Measurements from ENCODE around the gene NUTF2.
A peak's percentile ranks its signal among the peaks of the same experiment; 100 is the strongest.
"Not testable (repeated sequence)": the region's sequence is repeated elsewhere in the genome, so short reads cannot be mapped to it uniquely, and the experiment has no call there.

NUTF2 gene

GRCh38 chr16:67858500-67858899 lies 11.8 kb downstream of the NUTF2 start:
- Histone ChIP-seq H3K4me3 (ENCODE audit: low read length) (no peak overlapping the region), H3K36me3 (ENCODE audit: control insufficient read depth, insufficient read depth, low read length) (no peaks in the 10 kb centered on the region), H3K9ac (ENCODE audit: low read length) (peak overlapping the region; percentile 63), H3K27me3 (ENCODE audit: control insufficient read depth, insufficient read depth, low read length) (no peaks in the 10 kb centered on the region), H3K4me1 (ENCODE audit: control insufficient read depth, insufficient read depth, low read length) (peaks cover 58% of the 10 kb centered on the region), H3K9me3 (ENCODE audit: control insufficient read depth, low read length) (no peaks in the 10 kb centered on the region)

- Histone ChIP-seq H3K4me1 (ENCODE audit: control insufficient read depth, insufficient read depth, low read length) (peaks cover 65% of the 10 kb centered on the region), H3K9ac (ENCODE audit: low read length) (no peak overlapping the region), H3K36me3 (ENCODE audit: control insufficient read depth, insufficient read depth, low read length) (no peaks in the 10 kb centered on the region)
Observed at GRCh38 chr16:67860589-67861398, 14.1 kb downstream of the NUTF2 start.

GRCh38 chr16:67861877-67862276 lies 15.1 kb downstream of the NUTF2 start:
- H3K9me3 ChIP-seq (ENCODE audit: control insufficient read depth, low read length) = no peaks in the 10 kb centered on the region
- no peak overlapping the region for H3K4me3 ChIP-seq (ENCODE audit: low read length)
- no peaks in the 10 kb centered on the region for H3K27me3 ChIP-seq (ENCODE audit: control insufficient read depth, insufficient read depth, low read length)
- H3K9ac ChIP-seq (ENCODE audit: low read length) = no peak overlapping the region
- no peaks in the 10 kb centered on the region for H3K36me3 ChIP-seq (ENCODE audit: control insufficient read depth, insufficient read depth, low read length)
- peaks cover 60% of the 10 kb centered on the region for H3K4me1 ChIP-seq (ENCODE audit: control insufficient read depth, insufficient read depth, low read length)

More at GRCh38 chr16:67860589-67861398, 14.1 kb downstream of the NUTF2 start:
- H3K9me3 ChIP-seq (ENCODE audit: control insufficient read depth, low read length) = no peaks in the 10 kb centered on the region
- no peaks in the 10 kb centered on the region for H3K27me3 ChIP-seq (ENCODE audit: control insufficient read depth, insufficient read depth, low read length)
- H3K4me3 ChIP-seq (ENCODE audit: low read length) = no peak overlapping the region

GRCh38 chr16:67862623-67863583 lies 16.2 kb downstream of the NUTF2 start:
- Histone ChIP-seq H3K36me3 (ENCODE audit: control insufficient read depth, insufficient read depth, low read length) (no peaks in the 10 kb centered on the region), H3K4me3 (ENCODE audit: low read length) (no peak overlapping the region), H3K9me3 (ENCODE audit: control insufficient read depth, low read length) (no peaks in the 10 kb centered on the region), H3K9ac (ENCODE audit: low read length) (peak overlapping the region; percentile 32), H3K4me1 (ENCODE audit: control insufficient read depth, insufficient read depth, low read length) (peaks cover 50% of the 10 kb centered on the region), H3K27me3 (ENCODE audit: control insufficient read depth, insufficient read depth, low read length) (no peaks in the 10 kb centered on the region)

- H3K36me3 ChIP-seq (ENCODE audit: control insufficient read depth, insufficient read depth, low read length); H3K9ac ChIP-seq (ENCODE audit: low read length); H3K27me3 ChIP-seq (ENCODE audit: control insufficient read depth, insufficient read depth, low read length); H3K9me3 ChIP-seq (ENCODE audit: control insufficient read depth, low read length); H3K4me3 ChIP-seq (ENCODE audit: low read length): not testable (repeated sequence)
- peaks cover 42% of the 10 kb centered on the region for H3K4me1 ChIP-seq (ENCODE audit: control insufficient read depth, insufficient read depth, low read length)
Observed at GRCh38 chr16:67864044-67864443, 17.3 kb downstream of the NUTF2 start.

GRCh38 chr16:67864594-67864993 lies 17.9 kb downstream of the NUTF2 start:
- Histone ChIP-seq H3K36me3 (ENCODE audit: control insufficient read depth, insufficient read depth, low read length) (peaks cover 4% of the 10 kb centered on the region), H3K4me1 (ENCODE audit: control insufficient read depth, insufficient read depth, low read length) (peaks cover 42% of the 10 kb centered on the region), H3K4me3 (ENCODE audit: low read length) (no peak overlapping the region), H3K9me3 (ENCODE audit: control insufficient read depth, low read length) (no peaks in the 10 kb centered on the region), H3K27me3 (ENCODE audit: control insufficient read depth, insufficient read depth, low read length) (no peaks in the 10 kb centered on the region), H3K9ac (ENCODE audit: low read length) (no peak overlapping the region)

GRCh38 chr16:67865318-67865717 lies 18.6 kb downstream of the NUTF2 start:
- Histone ChIP-seq H3K4me1 (ENCODE audit: control insufficient read depth, insufficient read depth, low read length) (peaks cover 39% of the 10 kb centered on the region), H3K9me3 (ENCODE audit: control insufficient read depth, low read length) (no peaks in the 10 kb centered on the region), H3K27me3 (ENCODE audit: control insufficient read depth, insufficient read depth, low read length) (no peaks in the 10 kb centered on the region), H3K4me3 (ENCODE audit: low read length) (no peak overlapping the region), H3K9ac (ENCODE audit: low read length) (no peak overlapping the region), H3K36me3 (ENCODE audit: control insufficient read depth, insufficient read depth, low read length) (peaks cover 4% of the 10 kb centered on the region)

GRCh38 chr16:67868290-67868689 lies 21.6 kb downstream of the NUTF2 start:
- Histone ChIP-seq H3K9me3 (ENCODE audit: control insufficient read depth, low read length) (no peaks in the 10 kb centered on the region), H3K9ac (ENCODE audit: low read length) (no peak overlapping the region), H3K36me3 (ENCODE audit: control insufficient read depth, insufficient read depth, low read length) (peaks cover 4% of the 10 kb centered on the region), H3K4me1 (ENCODE audit: control insufficient read depth, insufficient read depth, low read length) (peaks cover 17% of the 10 kb centered on the region), H3K27me3 (ENCODE audit: control insufficient read depth, insufficient read depth, low read length) (no peaks in the 10 kb centered on the region), H3K4me3 (ENCODE audit: low read length) (no peak overlapping the region)

GRCh38 chr16:67869653-67870052 lies 22.9 kb downstream of the NUTF2 start:
- no peak overlapping the region for H3K9ac ChIP-seq (ENCODE audit: low read length)
- no peaks in the 10 kb centered on the region for H3K27me3 ChIP-seq (ENCODE audit: control insufficient read depth, insufficient read depth, low read length)
- H3K36me3 ChIP-seq (ENCODE audit: control insufficient read depth, insufficient read depth, low read length) = peaks cover 4% of the 10 kb centered on the region

GRCh38 chr16:67871256-67871655 lies 24.5 kb downstream of the NUTF2 start:
- Histone ChIP-seq H3K4me3 (ENCODE audit: low read length) (no peak overlapping the region), H3K9me3 (ENCODE audit: control insufficient read depth, low read length) (no peaks in the 10 kb centered on the region), H3K4me1 (ENCODE audit: control insufficient read depth, insufficient read depth, low read length) (peaks cover 24% of the 10 kb centered on the region), H3K36me3 (ENCODE audit: control insufficient read depth, insufficient read depth, low read length) (peaks cover 4% of the 10 kb centered on the region), H3K9ac (ENCODE audit: low read length) (no peak overlapping the region), H3K27me3 (ENCODE audit: control insufficient read depth, insufficient read depth, low read length) (no peaks in the 10 kb centered on the region)

More at GRCh38 chr16:67869653-67870052, 22.9 kb downstream of the NUTF2 start:
- Histone ChIP-seq H3K4me3 (ENCODE audit: low read length) (no peak overlapping the region), H3K9me3 (ENCODE audit: control insufficient read depth, low read length) (no peaks in the 10 kb centered on the region), H3K4me1 (ENCODE audit: control insufficient read depth, insufficient read depth, low read length) (peaks cover 17% of the 10 kb centered on the region)

- Histone ChIP-seq H3K9me3 (ENCODE audit: control insufficient read depth, low read length) (no peaks in the 10 kb centered on the region), H3K9ac (ENCODE audit: low read length) (peak overlapping the region; percentile 93), H3K27me3 (ENCODE audit: control insufficient read depth, insufficient read depth, low read length) (no peaks in the 10 kb centered on the region), H3K4me1 (ENCODE audit: control insufficient read depth, insufficient read depth, low read length) (peaks cover 24% of the 10 kb centered on the region), H3K36me3 (ENCODE audit: control insufficient read depth, insufficient read depth, low read length) (peaks cover 9% of the 10 kb centered on the region), H3K4me3 (ENCODE audit: low read length) (peak overlapping the region; percentile 95)
Observed at GRCh38 chr16:67872131-67872630, 25.4 kb downstream of the NUTF2 start.
